Fibroblast of lung (primary cell): ENCODE data around the gene PRKAA1.

Experiments
- CTCF ChIP-seq, 2 donors: IDR thresholded peaks in 1 of 2; conservative IDR thresholded peaks in 1 of 2; 1 replicate in 1 of 2; 2 replicates in 1 of 2; pipeline ENCODE4 v1.5.1; 2011 to 2012; ENCODE audit warnings: low read length in 2 of 2, control low read depth in 1 of 2, inconsistent platforms in 1 of 2, low read depth in 1 of 2, mild to moderate bottlenecking in 1 of 2
- EZH2 ChIP-seq: IDR thresholded peaks from 2 replicates; pipeline ENCODE4 v1.5.1; 2012; ENCODE audit warnings: low read length, control low read depth, mild to moderate bottlenecking; ENCODE audit errors: missing control alignments

DNA sequence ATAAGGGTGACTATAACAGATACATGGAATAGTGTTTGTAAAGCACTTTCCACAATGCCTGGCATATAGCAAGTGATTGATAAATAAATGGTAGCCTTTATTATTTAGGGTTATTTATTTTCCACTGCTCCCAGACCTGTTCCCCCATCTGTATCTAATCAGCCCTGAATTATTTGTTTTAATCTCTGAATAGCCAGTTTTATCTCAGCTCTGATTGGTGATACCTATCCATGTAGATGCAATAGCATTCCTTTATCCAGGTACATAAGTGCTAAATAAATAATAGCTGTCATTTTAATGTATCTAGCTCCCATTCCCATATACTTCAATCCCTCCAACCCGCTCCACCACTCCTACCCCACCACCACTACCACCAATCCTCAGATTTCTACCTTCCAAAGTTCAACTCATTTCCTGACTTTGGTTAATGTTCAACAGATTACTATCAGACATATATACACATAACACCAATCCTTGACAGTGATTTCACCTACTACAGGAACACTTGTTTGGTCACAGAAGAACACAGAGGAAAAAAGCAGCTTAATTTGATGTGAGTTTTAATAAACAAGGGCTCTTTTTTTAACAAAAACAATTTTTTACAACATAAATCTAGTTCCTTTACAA lies 14.0 kb downstream of the PRKAA1 start:
- no peak for TF ChIP-seq CTCF (conservative IDR thresholded peaks at IDR 0.05 in 1 of 2, IDR thresholded peaks at IDR 0.05 in 1 of 2; ENCODE audit: low read depth in 1 of 2, low read length in 2 of 2)
- TF ChIP-seq EZH2, result no peak
